GM12878 (cell line): ENCODE measurements around the gene TCP1.

Source experiments
- BCL3 ChIP-seq: IDR thresholded peaks from 2 replicates; pipeline ENCODE4 v1.6.1; 2011; ENCODE audit warnings: borderline replicate concordance, low read depth, mild to moderate bottlenecking, moderate library complexity, low read length; ENCODE audit not compliant: insufficient read depth, poor library complexity, severe bottlenecking
- CEBPB ChIP-seq, 2 experiments: fragments of 150-350 bp in 1 of 2; IDR thresholded peaks; 2 replicates each; pipeline ENCODE4 v1.6.1; 2012 to 2014; ENCODE audit warnings: low read depth in 2 of 2, low read length in 2 of 2, borderline replicate concordance in 1 of 2, inconsistent platforms in 1 of 2
- CHD1 ChIP-seq: IDR thresholded peaks from 2 replicates; pipeline ENCODE4 v1.6.1; 2012; ENCODE audit warnings: low read depth, low read length, improper control_type of control experiment
- EP300 ChIP-seq, 2 experiments: fragments of 150-350 bp in 1 of 2; IDR thresholded peaks; 2 replicates each; pipeline ENCODE4 v1.6.1; 2011 to 2012; ENCODE audit warnings: low read depth in 2 of 2, low read length in 2 of 2, borderline replicate concordance in 1 of 2, improper control_type of control experiment in 1 of 2, inconsistent platforms in 1 of 2; ENCODE audit not compliant: control insufficient read depth in 1 of 2
- EZH2 ChIP-seq: IDR thresholded peaks from 2 replicates; pipeline ENCODE4 v1.6.1; 2012; ENCODE audit warnings: low read depth, mild to moderate bottlenecking, control low read depth, inconsistent platforms, low read length, borderline replicate concordance; ENCODE audit not compliant: control insufficient read depth
- MXI1 ChIP-seq: fragments of 150-350 bp; IDR thresholded peaks from 2 replicates; pipeline ENCODE4 v1.6.1; 2011; ENCODE audit warnings: low read depth, mild to moderate bottlenecking, inconsistent platforms, low read length, improper control_type of control experiment
- MYC ChIP-seq: IDR thresholded peaks from 2 replicates; pipeline ENCODE4 v1.6.1; 2011; ENCODE audit warnings: mild to moderate bottlenecking, low read length, moderate library complexity, inconsistent platforms; ENCODE audit not compliant: insufficient read depth, insufficient replicate concordance, insufficient read length, severe bottlenecking
- PAX5 ChIP-seq: IDR thresholded peaks from 2 replicates; pipeline ENCODE4 v1.6.1; 2011; ENCODE audit warnings: low read depth, low read length, borderline replicate concordance
- POLR2A ChIP-seq: IDR thresholded peaks from 2 replicates; pipeline ENCODE4 v1.6.1; 2011; ENCODE audit warnings: low read depth, mild to moderate bottlenecking, low read length
- RCOR1 ChIP-seq: conservative IDR thresholded peaks from 2 replicates; pipeline ENCODE4 v1.6.1; 2012; ENCODE audit warnings: low read depth, low read length, improper control_type of control experiment
- REST ChIP-seq: IDR thresholded peaks from 2 replicates; pipeline ENCODE4 v1.6.1; 2012; ENCODE audit warnings: mild to moderate bottlenecking, low read depth, low read length
- USF2 ChIP-seq: IDR thresholded peaks from 2 replicates; pipeline ENCODE4 v1.6.1; 2011; ENCODE audit warnings: low read depth, low read length, improper control_type of control experiment, borderline replicate concordance
- TF ChIP-seq, protein P1 (sequence below), 3 experiments: IDR thresholded peaks in 2 of 3; conservative IDR thresholded peaks in 1 of 3; 2 replicates each; pipeline ENCODE4 v1.5.1; 2011; ENCODE audit warnings: low read depth in 3 of 3, low read length in 3 of 3, mild to moderate bottlenecking in 3 of 3, control low read depth in 2 of 3, moderate library complexity in 2 of 3, inconsistent platforms in 1 of 3, mixed read lengths in 1 of 3; ENCODE audit not compliant: control insufficient read depth in 2 of 3, insufficient read depth in 1 of 3; ENCODE audit errors: extremely low read depth in 1 of 3

DNA sequence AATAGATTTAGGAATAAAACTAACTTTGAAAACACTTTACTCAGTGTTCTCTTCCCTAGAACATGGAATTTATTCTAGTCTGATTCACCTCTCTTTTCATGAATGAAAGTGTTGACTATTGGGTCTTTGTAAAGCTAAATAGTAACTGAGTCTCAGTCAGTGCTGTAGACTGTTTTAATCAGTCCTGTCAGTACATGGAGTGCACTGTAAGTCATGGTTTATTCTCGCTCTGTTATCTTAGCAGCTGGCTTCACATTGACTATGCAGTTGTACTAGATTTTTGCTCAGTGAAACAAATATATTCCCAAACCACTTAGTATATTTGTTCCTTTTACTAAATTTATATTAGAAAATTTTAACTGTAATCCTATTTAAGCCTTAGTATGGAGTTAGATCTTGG is 42.6 kb downstream of the TCP1 start:
- TF ChIP-seq MYC (no peak), EP300 (IDR thresholded peaks at IDR 0.05; ENCODE audit: borderline replicate concordance in 1 of 2, control insufficient read depth in 1 of 2, low read depth in 2 of 2, low read length in 2 of 2) (no peak), USF2 (no peak), EZH2 (no peak), POLR2A (no peak), REST (no peak), CHD1 (no peak), BCL3 (no peak), MXI1 (no peak), RCOR1 (no peak), PAX5 (no peak), CEBPB (IDR thresholded peaks at IDR 0.05; ENCODE audit: borderline replicate concordance in 1 of 2, low read depth in 2 of 2, low read length in 2 of 2) (no peak)
- TF ChIP-seq, protein P1, sequence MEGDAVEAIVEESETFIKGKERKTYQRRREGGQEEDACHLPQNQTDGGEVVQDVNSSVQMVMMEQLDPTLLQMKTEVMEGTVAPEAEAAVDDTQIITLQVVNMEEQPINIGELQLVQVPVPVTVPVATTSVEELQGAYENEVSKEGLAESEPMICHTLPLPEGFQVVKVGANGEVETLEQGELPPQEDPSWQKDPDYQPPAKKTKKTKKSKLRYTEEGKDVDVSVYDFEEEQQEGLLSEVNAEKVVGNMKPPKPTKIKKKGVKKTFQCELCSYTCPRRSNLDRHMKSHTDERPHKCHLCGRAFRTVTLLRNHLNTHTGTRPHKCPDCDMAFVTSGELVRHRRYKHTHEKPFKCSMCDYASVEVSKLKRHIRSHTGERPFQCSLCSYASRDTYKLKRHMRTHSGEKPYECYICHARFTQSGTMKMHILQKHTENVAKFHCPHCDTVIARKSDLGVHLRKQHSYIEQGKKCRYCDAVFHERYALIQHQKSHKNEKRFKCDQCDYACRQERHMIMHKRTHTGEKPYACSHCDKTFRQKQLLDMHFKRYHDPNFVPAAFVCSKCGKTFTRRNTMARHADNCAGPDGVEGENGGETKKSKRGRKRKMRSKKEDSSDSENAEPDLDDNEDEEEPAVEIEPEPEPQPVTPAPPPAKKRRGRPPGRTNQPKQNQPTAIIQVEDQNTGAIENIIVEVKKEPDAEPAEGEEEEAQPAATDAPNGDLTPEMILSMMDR (IDR thresholded peaks at IDR 0.05 in 2 of 3, conservative IDR thresholded peaks at IDR 0.05 in 1 of 3; ENCODE audit: control insufficient read depth in 2 of 3, extremely low read depth in 1 of 3, insufficient read depth in 1 of 3, low read depth in 3 of 3, low read length in 3 of 3) = no peak
